ENCODE data around the gene AGK. TPM values are rescaled to one million over a fixed set of nuclear protein-coding genes. Genes with fewer than 3 reads are reported as not detected.

AGK gene
- total and polyA plus RNA-seq, 2 experiments from 2014 or later = 21.9 to 37.9 TPM

DNA sequence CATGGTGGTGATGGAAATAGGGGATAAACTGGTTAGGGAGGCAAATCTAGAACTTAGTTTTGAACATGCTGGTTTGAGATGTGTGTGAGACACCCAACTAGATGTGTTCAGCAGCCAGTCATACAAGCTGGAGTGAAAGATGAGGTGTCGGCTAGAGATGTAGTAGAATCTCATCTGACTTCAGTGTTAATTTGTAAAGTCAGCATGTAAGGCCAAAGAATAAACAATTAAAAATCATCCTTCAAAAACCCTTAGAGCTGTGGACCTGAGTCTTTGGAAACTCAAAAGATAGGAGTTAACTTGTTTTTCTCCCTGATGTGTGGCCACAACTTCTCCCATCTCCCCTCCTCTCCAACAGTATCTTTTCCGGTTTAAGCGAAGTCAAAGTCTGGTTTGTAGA lies 22.8 kb upstream of the AGK start:
- Histone ChIP-seq H3K4me3 (no peak overlapping the region), H3K27me3 (ENCODE audit: insufficient read depth) (no peaks in the 10 kb centered on the region), H4K20me1 (replicated peaks; ENCODE audit: insufficient read depth) (no peaks in the 10 kb centered on the region), H3K36me3 (ENCODE audit: insufficient read depth) (no peaks in the 10 kb centered on the region; the same call in 1 of the 2 replicates), H3K4me2 (no peak overlapping the region), H3K4me1 (ENCODE audit: insufficient read depth) (no peaks in the 10 kb centered on the region), H3K27ac (ENCODE audit: low read depth) (no peak overlapping the region), H3K79me2 (replicated peaks; ENCODE audit: insufficient read depth) (no peaks in the 10 kb centered on the region), H3K9me2 (ENCODE audit: insufficient read depth) (no peaks in the 10 kb centered on the region), H2AFZ (no peak overlapping the region), H3F3A (replicated peaks; ENCODE audit: low read depth) (no peaks in the 10 kb centered on the region)
- TF ChIP-seq JUNB (IDR thresholded peaks at IDR 0.05; ENCODE audit: unreplicated experiment) (no peak), ZNF114 (CRISPR knock-in tag; IDR thresholded peaks at IDR 0.05) (no peak), ZNF331 (CRISPR knock-in tag; IDR thresholded peaks at IDR 0.05; ENCODE audit: low read depth) (no peak), EZH2phosphoT487 (IDR thresholded peaks at IDR 0.05; ENCODE audit: unreplicated experiment) (no peak), NANOG (IDR thresholded peaks at IDR 0.05; ENCODE audit: borderline replicate concordance) (no peak), STAT1 (IDR thresholded peaks at IDR 0.05; ENCODE audit: unreplicated experiment) (no peak), EZH2 (IDR thresholded peaks at IDR 0.05; ENCODE audit: low read depth, unreplicated experiment) (no peak), POLR2AphosphoS5 (IDR thresholded peaks at IDR 0.05; ENCODE audit: low read depth) (no peak), CREB1 (CRISPR knock-in tag; IDR thresholded peaks at IDR 0.05; ENCODE audit: low read depth) (no peak)
- TF ChIP-seq, protein P1, sequence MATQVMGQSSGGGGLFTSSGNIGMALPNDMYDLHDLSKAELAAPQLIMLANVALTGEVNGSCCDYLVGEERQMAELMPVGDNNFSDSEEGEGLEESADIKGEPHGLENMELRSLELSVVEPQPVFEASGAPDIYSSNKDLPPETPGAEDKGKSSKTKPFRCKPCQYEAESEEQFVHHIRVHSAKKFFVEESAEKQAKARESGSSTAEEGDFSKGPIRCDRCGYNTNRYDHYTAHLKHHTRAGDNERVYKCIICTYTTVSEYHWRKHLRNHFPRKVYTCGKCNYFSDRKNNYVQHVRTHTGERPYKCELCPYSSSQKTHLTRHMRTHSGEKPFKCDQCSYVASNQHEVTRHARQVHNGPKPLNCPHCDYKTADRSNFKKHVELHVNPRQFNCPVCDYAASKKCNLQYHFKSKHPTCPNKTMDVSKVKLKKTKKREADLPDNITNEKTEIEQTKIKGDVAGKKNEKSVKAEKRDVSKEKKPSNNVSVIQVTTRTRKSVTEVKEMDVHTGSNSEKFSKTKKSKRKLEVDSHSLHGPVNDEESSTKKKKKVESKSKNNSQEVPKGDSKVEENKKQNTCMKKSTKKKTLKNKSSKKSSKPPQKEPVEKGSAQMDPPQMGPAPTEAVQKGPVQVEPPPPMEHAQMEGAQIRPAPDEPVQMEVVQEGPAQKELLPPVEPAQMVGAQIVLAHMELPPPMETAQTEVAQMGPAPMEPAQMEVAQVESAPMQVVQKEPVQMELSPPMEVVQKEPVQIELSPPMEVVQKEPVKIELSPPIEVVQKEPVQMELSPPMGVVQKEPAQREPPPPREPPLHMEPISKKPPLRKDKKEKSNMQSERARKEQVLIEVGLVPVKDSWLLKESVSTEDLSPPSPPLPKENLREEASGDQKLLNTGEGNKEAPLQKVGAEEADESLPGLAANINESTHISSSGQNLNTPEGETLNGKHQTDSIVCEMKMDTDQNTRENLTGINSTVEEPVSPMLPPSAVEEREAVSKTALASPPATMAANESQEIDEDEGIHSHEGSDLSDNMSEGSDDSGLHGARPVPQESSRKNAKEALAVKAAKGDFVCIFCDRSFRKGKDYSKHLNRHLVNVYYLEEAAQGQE (IDR thresholded peaks at IDR 0.05; ENCODE audit: unreplicated experiment) = no peak
- TF ChIP-seq, protein P2, sequence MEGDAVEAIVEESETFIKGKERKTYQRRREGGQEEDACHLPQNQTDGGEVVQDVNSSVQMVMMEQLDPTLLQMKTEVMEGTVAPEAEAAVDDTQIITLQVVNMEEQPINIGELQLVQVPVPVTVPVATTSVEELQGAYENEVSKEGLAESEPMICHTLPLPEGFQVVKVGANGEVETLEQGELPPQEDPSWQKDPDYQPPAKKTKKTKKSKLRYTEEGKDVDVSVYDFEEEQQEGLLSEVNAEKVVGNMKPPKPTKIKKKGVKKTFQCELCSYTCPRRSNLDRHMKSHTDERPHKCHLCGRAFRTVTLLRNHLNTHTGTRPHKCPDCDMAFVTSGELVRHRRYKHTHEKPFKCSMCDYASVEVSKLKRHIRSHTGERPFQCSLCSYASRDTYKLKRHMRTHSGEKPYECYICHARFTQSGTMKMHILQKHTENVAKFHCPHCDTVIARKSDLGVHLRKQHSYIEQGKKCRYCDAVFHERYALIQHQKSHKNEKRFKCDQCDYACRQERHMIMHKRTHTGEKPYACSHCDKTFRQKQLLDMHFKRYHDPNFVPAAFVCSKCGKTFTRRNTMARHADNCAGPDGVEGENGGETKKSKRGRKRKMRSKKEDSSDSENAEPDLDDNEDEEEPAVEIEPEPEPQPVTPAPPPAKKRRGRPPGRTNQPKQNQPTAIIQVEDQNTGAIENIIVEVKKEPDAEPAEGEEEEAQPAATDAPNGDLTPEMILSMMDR (conservative IDR thresholded peaks at IDR 0.05; ENCODE audit: low read depth in 2 of 2) = no peak
- TF ChIP-seq, protein P3, sequence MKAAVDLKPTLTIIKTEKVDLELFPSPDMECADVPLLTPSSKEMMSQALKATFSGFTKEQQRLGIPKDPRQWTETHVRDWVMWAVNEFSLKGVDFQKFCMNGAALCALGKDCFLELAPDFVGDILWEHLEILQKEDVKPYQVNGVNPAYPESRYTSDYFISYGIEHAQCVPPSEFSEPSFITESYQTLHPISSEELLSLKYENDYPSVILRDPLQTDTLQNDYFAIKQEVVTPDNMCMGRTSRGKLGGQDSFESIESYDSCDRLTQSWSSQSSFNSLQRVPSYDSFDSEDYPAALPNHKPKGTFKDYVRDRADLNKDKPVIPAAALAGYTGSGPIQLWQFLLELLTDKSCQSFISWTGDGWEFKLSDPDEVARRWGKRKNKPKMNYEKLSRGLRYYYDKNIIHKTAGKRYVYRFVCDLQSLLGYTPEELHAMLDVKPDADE (IDR thresholded peaks at IDR 0.05) = no peak
- TF ChIP-seq, protein P4, sequence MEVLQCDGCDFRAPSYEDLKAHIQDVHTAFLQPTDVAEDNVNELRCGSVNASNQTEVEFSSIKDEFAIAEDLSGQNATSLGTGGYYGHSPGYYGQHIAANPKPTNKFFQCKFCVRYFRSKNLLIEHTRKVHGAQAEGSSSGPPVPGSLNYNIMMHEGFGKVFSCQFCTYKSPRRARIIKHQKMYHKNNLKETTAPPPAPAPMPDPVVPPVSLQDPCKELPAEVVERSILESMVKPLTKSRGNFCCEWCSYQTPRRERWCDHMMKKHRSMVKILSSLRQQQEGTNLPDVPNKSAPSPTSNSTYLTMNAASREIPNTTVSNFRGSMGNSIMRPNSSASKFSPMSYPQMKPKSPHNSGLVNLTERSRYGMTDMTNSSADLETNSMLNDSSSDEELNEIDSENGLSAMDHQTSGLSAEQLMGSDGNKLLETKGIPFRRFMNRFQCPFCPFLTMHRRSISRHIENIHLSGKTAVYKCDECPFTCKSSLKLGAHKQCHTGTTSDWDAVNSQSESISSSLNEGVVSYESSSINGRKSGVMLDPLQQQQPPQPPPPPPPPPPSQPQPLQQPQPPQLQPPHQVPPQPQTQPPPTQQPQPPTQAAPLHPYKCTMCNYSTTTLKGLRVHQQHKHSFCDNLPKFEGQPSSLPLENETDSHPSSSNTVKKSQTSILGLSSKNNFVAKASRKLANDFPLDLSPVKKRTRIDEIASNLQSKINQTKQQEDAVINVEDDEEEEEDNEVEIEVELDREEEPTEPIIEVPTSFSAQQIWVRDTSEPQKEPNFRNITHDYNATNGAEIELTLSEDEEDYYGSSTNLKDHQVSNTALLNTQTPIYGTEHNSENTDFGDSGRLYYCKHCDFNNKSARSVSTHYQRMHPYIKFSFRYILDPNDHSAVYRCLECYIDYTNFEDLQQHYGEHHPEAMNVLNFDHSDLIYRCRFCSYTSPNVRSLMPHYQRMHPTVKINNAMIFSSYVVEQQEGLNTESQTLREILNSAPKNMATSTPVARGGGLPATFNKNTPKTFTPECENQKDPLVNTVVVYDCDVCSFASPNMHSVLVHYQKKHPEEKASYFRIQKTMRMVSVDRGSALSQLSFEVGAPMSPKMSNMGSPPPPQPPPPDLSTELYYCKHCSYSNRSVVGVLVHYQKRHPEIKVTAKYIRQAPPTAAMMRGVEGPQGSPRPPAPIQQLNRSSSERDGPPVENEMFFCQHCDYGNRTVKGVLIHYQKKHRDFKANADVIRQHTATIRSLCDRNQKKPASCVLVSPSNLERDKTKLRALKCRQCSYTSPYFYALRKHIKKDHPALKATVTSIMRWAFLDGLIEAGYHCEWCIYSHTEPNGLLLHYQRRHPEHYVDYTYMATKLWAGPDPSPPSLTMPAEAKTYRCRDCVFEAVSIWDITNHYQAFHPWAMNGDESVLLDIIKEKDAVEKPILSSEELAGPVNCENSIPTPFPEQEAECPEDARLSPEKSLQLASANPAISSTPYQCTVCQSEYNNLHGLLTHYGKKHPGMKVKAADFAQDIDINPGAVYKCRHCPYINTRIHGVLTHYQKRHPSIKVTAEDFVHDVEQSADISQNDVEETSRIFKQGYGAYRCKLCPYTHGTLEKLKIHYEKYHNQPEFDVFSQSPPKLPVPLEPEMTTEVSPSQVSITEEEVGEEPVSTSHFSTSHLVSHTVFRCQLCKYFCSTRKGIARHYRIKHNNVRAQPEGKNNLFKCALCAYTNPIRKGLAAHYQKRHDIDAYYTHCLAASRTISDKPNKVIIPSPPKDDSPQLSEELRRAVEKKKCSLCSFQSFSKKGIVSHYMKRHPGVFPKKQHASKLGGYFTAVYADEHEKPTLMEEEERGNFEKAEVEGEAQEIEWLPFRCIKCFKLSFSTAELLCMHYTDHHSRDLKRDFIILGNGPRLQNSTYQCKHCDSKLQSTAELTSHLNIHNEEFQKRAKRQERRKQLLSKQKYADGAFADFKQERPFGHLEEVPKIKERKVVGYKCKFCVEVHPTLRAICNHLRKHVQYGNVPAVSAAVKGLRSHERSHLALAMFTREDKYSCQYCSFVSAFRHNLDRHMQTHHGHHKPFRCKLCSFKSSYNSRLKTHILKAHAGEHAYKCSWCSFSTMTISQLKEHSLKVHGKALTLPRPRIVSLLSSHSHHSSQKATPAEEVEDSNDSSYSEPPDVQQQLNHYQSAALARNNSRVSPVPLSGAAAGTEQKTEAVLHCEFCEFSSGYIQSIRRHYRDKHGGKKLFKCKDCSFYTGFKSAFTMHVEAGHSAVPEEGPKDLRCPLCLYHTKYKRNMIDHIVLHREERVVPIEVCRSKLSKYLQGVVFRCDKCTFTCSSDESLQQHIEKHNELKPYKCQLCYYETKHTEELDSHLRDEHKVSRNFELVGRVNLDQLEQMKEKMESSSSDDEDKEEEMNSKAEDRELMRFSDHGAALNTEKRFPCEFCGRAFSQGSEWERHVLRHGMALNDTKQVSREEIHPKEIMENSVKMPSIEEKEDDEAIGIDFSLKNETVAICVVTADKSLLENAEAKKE (CRISPR knock-in tag; IDR thresholded peaks at IDR 0.05) = no peak
- H3K36me3 Mint-ChIP-seq (ENCODE audit: low read depth) = peaks cover 6% of the 10 kb centered on the region; the same call in 2 of the 3 replicates
- peaks cover 5% of the 10 kb centered on the region for H3K27me3 Mint-ChIP-seq (ENCODE audit: insufficient read depth, low read depth, poor library complexity)
- DNase-seq (ENCODE audit: low spot score) (no peak), ATAC-seq (no peak)
- H3K4me3 Mint-ChIP-seq = no peak overlapping the region
- no peaks in the 10 kb centered on the region for H3K9me3 Mint-ChIP-seq
- H3K4me1 Mint-ChIP-seq = peaks cover 10% of the 10 kb centered on the region; the same call in 2 of the 3 replicates
- no peak overlapping the region for H3K27ac Mint-ChIP-seq
